22Rv1 (cell line): Measurements from ENCODE around the gene GGN.
"Not testable (repeated sequence)": the region's sequence is repeated elsewhere in the genome, so short reads cannot be mapped to it uniquely, and the experiment has no call there.

ENCODE experiments used
- H3K27ac ChIP-seq: fragments of 450-650 bp; 2 replicates; pipeline ENCODE4 v1.5.1; 2017
- CTCF ChIP-seq: fragments of 450-650 bp; IDR thresholded peaks from 2 replicates; pipeline ENCODE4 v1.5.1; 2017; ENCODE audit warnings: mild to moderate bottlenecking
- ZFX ChIP-seq: fragments of 450-650 bp; IDR thresholded peaks from 2 replicates; pipeline ENCODE4 v1.6.1; 2017; ENCODE audit warnings: antibody characterized with exemption, borderline replicate concordance

The GGN gene

GRCh38 chr19:38346837-38347236, 41.0 kb downstream of the GGN start:
- H3K27ac ChIP-seq = no peak overlapping the region
- no peak for TF ChIP-seq ZFX
- TF ChIP-seq CTCF = no peak

- no peak overlapping the region for H3K27ac ChIP-seq
- TF ChIP-seq ZFX (no peak), CTCF (no peak)
Measured at GRCh38 chr19:38340927-38341326, 46.9 kb downstream of the GGN start.

GRCh38 chr19:38339011-38339410, 48.8 kb downstream of the GGN start:
- not testable (repeated sequence) for H3K27ac ChIP-seq

GRCh38 chr19:38337360-38337653, 50.5 kb downstream of the GGN start:
- peak overlapping the region; percentile 95 for H3K27ac ChIP-seq
- TF ChIP-seq ZFX (no peak), CTCF (no peak)

GRCh38 chr19:38336638-38337359, 51.0 kb downstream of the GGN start:
- H3K27ac ChIP-seq = peak overlapping the region; percentile 95
- no peak for TF ChIP-seq ZFX
- no peak for TF ChIP-seq CTCF

GRCh38 chr19:38335949-38336637, 51.7 kb downstream of the GGN start:
- H3K27ac ChIP-seq = peak overlapping the region; percentile 95
- TF ChIP-seq ZFX = no peak
- TF ChIP-seq CTCF = no peak
